GM23248 (cell line): ENCODE measurements around the gene EMP3.

Experiments used
- EZH2 ChIP-seq: fragments of 200-600 bp; sonication (generic); IDR thresholded peaks from 2 replicates; pipeline ENCODE4 v1.6.1; 2018; ENCODE audit warnings: antibody characterized with exemption, mild to moderate bottlenecking; ENCODE audit not compliant: insufficient read depth, poor library complexity, severe bottlenecking
- EZH2phosphoT487 ChIP-seq: fragments of 200-600 bp; sonication (generic); IDR thresholded peaks from 2 replicates; pipeline ENCODE4 v1.6.1; 2018; ENCODE audit warnings: antibody characterized with exemption, moderate library complexity, mild to moderate bottlenecking, low read depth; ENCODE audit not compliant: insufficient read depth

GRCh38 chr19:48338253-48338755 is 13.0 kb downstream of the EMP3 start:
- TF ChIP-seq EZH2phosphoT487: no peak
- no peak for TF ChIP-seq EZH2
